GM12878 (cell line): ENCODE results near the gene CAVIN2. TPM values are rescaled to one million over a fixed set of nuclear protein-coding genes. Genes with fewer than 3 reads are reported as not detected.

Source experiments
- ATAC-seq: fragments of 200-7000 bp; cut with Tn5 transposase; 3 replicates; pipeline ENCODE4 v1.9.1; 2020; ENCODE audit warnings: mild to moderate bottlenecking, moderate library complexity
- BruUV-seq: library from RNA; stranded (reverse); fragments of 400-500 nt; replicated peaks from 2 replicates; lab custom pipeline; 2021; lab: Mats Ljungman, UMichigan
- CTCF ChIA-PET: fragments of 300-600 bp; sonication (Branson Sonifier 250); formaldehyde crosslinking; extraction: SDS; loops from one replicate; lab custom pipeline; 2021; ENCODE audit warnings: inconsistent platforms; lab: Yijun Ruan, JAX
- POLR2A ChIA-PET: fragments of 350-600 bp; formaldehyde crosslinking; extraction: SDS; loops from one replicate; lab custom pipeline; 2021; ENCODE audit warnings: inconsistent platforms; lab: Charles Lee
- RAD21 ChIA-PET: fragments of 300-600 bp; sonication (Branson Sonifier 250); formaldehyde crosslinking; loops from one replicate; lab custom pipeline; 2023; ENCODE audit warnings: antibody characterized with exemption; ENCODE audit not compliant: unreplicated experiment; lab: Charles Lee
- SMC1A ChIA-PET: fragments of 300-600 bp; sonication (Branson Sonifier 250); formaldehyde crosslinking; loops from one replicate; lab custom pipeline; 2023; ENCODE audit not compliant: unreplicated experiment, uncharacterized antibody; lab: Charles Lee
- DNase-seq: peaks from one replicate; pipeline ENCODE4 v3.0.0-alpha.2; 2011; ENCODE audit warnings: low read depth, low spot score
- FAIRE-seq: peaks from 3 replicates; lab custom pipeline; 2011; peaks lifted over from hg19 to GRCh38; lab: Jason Lieb, UNC
- H2AFZ ChIP-seq: 2 replicates; pipeline ENCODE4 v1.6.0; 2011; ENCODE audit warnings: low read depth, low read length, control low read depth; ENCODE audit not compliant: control insufficient read depth
- H3K27ac ChIP-seq: 2 replicates; pipeline ENCODE4 v1.5.1; 2011; ENCODE audit warnings: control low read depth; ENCODE audit not compliant: control insufficient read depth, insufficient read depth
- H3K27me3 ChIP-seq, 2 experiments: replicated peaks in 1 of 2; 2 replicates each; pipeline versions ENCODE4 v1.6.0 to v1.6.1; 2011; ENCODE audit warnings: low read length in 1 of 2; ENCODE audit not compliant: control insufficient read depth in 2 of 2, insufficient read depth in 2 of 2
- H3K36me3 ChIP-seq, 2 experiments: 2 replicates each; pipeline ENCODE4 v1.5.1; 2011; ENCODE audit warnings: low read length in 1 of 2; ENCODE audit not compliant: control insufficient read depth in 2 of 2, insufficient read depth in 2 of 2
- H3K4me1 ChIP-seq: 2 replicates; pipeline ENCODE4 v1.6.1; 2011; ENCODE audit warnings: mild to moderate bottlenecking, low read length, moderate library complexity, mixed read lengths; ENCODE audit not compliant: control insufficient read depth, insufficient read depth
- H3K4me2 ChIP-seq: 2 replicates; pipeline ENCODE4 v1.6.0; 2011; ENCODE audit warnings: control low read depth; ENCODE audit not compliant: control insufficient read depth, insufficient read depth
- H3K4me3 ChIP-seq: fragments of 200-600 bp; sonication (generic); 2 replicates; pipeline ENCODE4 v1.5.1; 2016
- H3K79me2 ChIP-seq: 2 replicates; pipeline ENCODE4 v1.6.0; 2011; ENCODE audit warnings: low read length; ENCODE audit not compliant: control insufficient read depth, insufficient read depth
- H3K9ac ChIP-seq: 2 replicates; pipeline ENCODE4 v1.8.0; 2011; ENCODE audit warnings: low read length, control low read depth, mixed read lengths; ENCODE audit not compliant: control insufficient read depth, insufficient read depth
- H3K9me3 ChIP-seq: replicated peaks from 3 replicates; pipeline ENCODE4 v1.5.1; 2011; ENCODE audit warnings: mild to moderate bottlenecking, low read length; ENCODE audit not compliant: control insufficient read depth, insufficient read depth
- H4K20me1 ChIP-seq: 2 replicates; pipeline ENCODE4 v1.6.0; 2011; ENCODE audit not compliant: control insufficient read depth, insufficient read depth
- HDAC6 ChIP-seq: fragments of 200-600 bp; sonication (generic); IDR thresholded peaks from one replicate; pipeline ENCODE4 v1.8.0; 2017; ENCODE audit warnings: antibody characterized with exemption; ENCODE audit not compliant: unreplicated experiment
- JUND ChIP-seq: IDR thresholded peaks from 2 replicates; pipeline ENCODE4 v1.6.1; 2012; ENCODE audit warnings: low read depth, mild to moderate bottlenecking, low read length, improper control_type of control experiment, moderate library complexity
- NR2C1 ChIP-seq: fragments of 450-650 bp; IDR thresholded peaks from 2 replicates; pipeline ENCODE4 v1.6.1; 2017; ENCODE audit warnings: antibody characterized with exemption, mild to moderate bottlenecking, moderate library complexity
- ZNF217 ChIP-seq: fragments of 450-650 bp; IDR thresholded peaks from 2 replicates; pipeline ENCODE4 v1.6.1; 2017; ENCODE audit warnings: antibody characterized with exemption, mild to moderate bottlenecking
- WGBS: methylation state at CpG from one replicate; pipeline ENCODE4 v1.1.6; 2016; ENCODE audit warnings: low lambda C conversion rate; ENCODE audit not compliant: insufficient replicate concordance, insufficient coverage; ENCODE audit errors: missing lambda C conversion rate; 5-methylcytosine and 5-hydroxymethylcytosine counted together
- in situ Hi-C: fragments of 300-500 bp; cut with MboI; formaldehyde crosslinking; loops from 9 replicates; pipeline ENCODE4 v1.14.3; 2018; ENCODE audit warnings: mixed read lengths
- intact Hi-C: fragments of 100-400 bp; cut with micrococcal nuclease; formaldehyde crosslinking; loops from one replicate; pipeline ENCODE4 v1.14.2; 2022; ENCODE audit not compliant: unreplicated experiment
- polyA plus RNA-seq, 11 experiments: library from polyadenylated mRNA; depleted of rRNA in 4 of 11; unstranded in 6 of 11; stranded (reverse) in 5 of 11; fragments of >200 nt; fragmentation: Nextera tagmentation in 4 of 11; fragmentation: Illumina TruSeq in 1 of 11; extraction: Ambion mirVana in 4 of 11; extraction: Trizol in 1 of 11; gene quantifications; 1 replicate in 1 of 11; 2 replicates in 10 of 11; pipeline versions ENCODE4 v1.2.1 to v1.2.3, GENCODE V29; 2011 to 2016; ENCODE audit warnings: inconsistent platforms in 2 of 11, missing spikeins in 2 of 11, low read depth in 1 of 11
- total RNA-seq, 4 experiments: library from RNA; depleted of rRNA in 3 of 4; stranded (reverse); fragments of >200 nt in 3 of 4; fragmentation: Illumina TruSeq in 1 of 4; extraction: Trizol in 1 of 4; gene quantifications; 2 replicates each; pipeline versions ENCODE4 v1.2.1 to v1.2.3, GENCODE V29; 2013 to 2021
- TF ChIP-seq, protein P1 (sequence below): fragments of 450-650 bp; IDR thresholded peaks from 2 replicates; pipeline ENCODE4 v1.6.1; 2016; ENCODE audit warnings: mild to moderate bottlenecking, moderate library complexity, borderline replicate concordance
- TF ChIP-seq, protein P2 (sequence below): fragments of 450-650 bp; IDR thresholded peaks from 2 replicates; pipeline ENCODE4 v1.6.1; 2017; ENCODE audit warnings: mild to moderate bottlenecking, low read depth, inconsistent platforms; ENCODE audit not compliant: poor library complexity, severe bottlenecking
- TF ChIP-seq, protein P3 (sequence below): IDR thresholded peaks from 2 replicates; pipeline ENCODE4 v1.6.1; 2012; ENCODE audit warnings: low read depth, low read length, improper control_type of control experiment

Gene CAVIN2
- total and polyA plus RNA-seq, 10 of the 15 experiments (the other 5 are each of a cell fraction or from before 2014, with no cell fraction given) = not detected

DNA sequence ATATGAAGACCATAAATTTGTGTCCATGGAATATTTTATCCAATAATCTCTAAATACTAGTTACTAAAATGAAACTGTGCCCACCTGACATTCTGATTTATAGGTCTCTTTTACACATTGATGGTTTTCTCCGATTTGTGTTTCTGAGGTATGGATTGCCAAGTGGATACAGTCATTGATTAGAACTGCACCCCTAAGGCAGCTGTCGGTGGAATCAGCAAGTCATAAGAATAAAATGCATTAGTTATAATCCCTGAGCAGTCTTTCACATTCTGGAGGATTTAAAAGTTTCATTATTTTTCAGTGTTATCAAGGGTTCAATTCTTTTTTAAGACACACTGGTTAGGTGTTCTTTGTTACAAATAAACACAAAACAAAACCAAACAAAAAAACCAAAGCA, 6.0 kb downstream of the CAVIN2 start:
- no peak overlapping the region for H3K4me3 ChIP-seq
- intact Hi-C loops = loop anchor here (2.0 kb wide), 1 partner anchor 26 kb away; no protein-coding TSS in a partner anchor
- RAD21 ChIA-PET = interaction anchor here (1.1 to 1.9 kb wide), 3 partner anchors 28 to 322 kb away, joined by 3 to 7 read pairs (median 6); no protein-coding TSS in a partner anchor
- 25% methylated on average over 2 of the region's 2 CpGs for WGBS
- BruUV-seq = no TSS peak
- in situ Hi-C loops = no loop called here
- POLR2A ChIA-PET = no interaction called here
- CTCF ChIA-PET = interaction anchor here (1.4 to 2.8 kb wide), 4 partner anchors 28 to 322 kb away, joined by 3 to 11 read pairs (median 8); no protein-coding TSS in a partner anchor
- ATAC-seq (no peak), DNase-seq (no peak), FAIRE-seq (no peak)
- no peak overlapping the region for H3K4me2 ChIP-seq
- no peak overlapping the region for H3K9ac ChIP-seq
- no peaks in the 10 kb centered on the region for H3K36me3 ChIP-seq
- TF ChIP-seq, protein P1, sequence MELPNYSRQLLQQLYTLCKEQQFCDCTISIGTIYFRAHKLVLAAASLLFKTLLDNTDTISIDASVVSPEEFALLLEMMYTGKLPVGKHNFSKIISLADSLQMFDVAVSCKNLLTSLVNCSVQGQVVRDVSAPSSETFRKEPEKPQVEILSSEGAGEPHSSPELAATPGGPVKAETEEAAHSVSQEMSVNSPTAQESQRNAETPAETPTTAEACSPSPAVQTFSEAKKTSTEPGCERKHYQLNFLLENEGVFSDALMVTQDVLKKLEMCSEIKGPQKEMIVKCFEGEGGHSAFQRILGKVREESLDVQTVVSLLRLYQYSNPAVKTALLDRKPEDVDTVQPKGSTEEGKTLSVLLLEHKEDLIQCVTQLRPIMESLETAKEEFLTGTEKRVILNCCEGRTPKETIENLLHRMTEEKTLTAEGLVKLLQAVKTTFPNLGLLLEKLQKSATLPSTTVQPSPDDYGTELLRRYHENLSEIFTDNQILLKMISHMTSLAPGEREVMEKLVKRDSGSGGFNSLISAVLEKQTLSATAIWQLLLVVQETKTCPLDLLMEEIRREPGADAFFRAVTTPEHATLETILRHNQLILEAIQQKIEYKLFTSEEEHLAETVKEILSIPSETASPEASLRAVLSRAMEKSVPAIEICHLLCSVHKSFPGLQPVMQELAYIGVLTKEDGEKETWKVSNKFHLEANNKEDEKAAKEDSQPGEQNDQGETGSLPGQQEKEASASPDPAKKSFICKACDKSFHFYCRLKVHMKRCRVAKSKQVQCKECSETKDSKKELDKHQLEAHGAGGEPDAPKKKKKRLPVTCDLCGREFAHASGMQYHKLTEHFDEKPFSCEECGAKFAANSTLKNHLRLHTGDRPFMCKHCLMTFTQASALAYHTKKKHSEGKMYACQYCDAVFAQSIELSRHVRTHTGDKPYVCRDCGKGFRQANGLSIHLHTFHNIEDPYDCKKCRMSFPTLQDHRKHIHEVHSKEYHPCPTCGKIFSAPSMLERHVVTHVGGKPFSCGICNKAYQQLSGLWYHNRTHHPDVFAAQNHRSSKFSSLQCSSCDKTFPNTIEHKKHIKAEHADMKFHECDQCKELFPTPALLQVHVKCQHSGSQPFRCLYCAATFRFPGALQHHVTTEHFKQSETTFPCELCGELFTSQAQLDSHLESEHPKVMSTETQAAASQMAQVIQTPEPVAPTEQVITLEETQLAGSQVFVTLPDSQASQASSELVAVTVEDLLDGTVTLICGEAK = no peak
- TF ChIP-seq NR2C1 (no peak), HDAC6 (no peak), JUND (no peak), ZNF217 (no peak)
- TF ChIP-seq, protein P2, sequence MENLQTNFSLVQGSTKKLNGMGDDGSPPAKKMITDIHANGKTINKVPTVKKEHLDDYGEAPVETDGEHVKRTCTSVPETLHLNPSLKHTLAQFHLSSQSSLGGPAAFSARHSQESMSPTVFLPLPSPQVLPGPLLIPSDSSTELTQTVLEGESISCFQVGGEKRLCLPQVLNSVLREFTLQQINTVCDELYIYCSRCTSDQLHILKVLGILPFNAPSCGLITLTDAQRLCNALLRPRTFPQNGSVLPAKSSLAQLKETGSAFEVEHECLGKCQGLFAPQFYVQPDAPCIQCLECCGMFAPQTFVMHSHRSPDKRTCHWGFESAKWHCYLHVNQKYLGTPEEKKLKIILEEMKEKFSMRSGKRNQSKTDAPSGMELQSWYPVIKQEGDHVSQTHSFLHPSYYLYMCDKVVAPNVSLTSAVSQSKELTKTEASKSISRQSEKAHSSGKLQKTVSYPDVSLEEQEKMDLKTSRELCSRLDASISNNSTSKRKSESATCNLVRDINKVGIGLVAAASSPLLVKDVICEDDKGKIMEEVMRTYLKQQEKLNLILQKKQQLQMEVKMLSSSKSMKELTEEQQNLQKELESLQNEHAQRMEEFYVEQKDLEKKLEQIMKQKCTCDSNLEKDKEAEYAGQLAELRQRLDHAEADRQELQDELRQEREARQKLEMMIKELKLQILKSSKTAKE = no peak
- TF ChIP-seq, protein P3, sequence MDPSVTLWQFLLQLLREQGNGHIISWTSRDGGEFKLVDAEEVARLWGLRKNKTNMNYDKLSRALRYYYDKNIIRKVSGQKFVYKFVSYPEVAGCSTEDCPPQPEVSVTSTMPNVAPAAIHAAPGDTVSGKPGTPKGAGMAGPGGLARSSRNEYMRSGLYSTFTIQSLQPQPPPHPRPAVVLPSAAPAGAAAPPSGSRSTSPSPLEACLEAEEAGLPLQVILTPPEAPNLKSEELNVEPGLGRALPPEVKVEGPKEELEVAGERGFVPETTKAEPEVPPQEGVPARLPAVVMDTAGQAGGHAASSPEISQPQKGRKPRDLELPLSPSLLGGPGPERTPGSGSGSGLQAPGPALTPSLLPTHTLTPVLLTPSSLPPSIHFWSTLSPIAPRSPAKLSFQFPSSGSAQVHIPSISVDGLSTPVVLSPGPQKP = no peak
- SMC1A ChIA-PET = interaction anchor here (1.0 to 2.0 kb wide), 3 partner anchors 10 to 322 kb away, joined by 5 to 12 read pairs (median 5); no protein-coding TSS in a partner anchor
- no peaks in the 10 kb centered on the region; the same call in 2 of the 3 replicates for H3K9me3 ChIP-seq
- no peak overlapping the region for H3K27ac ChIP-seq
- no peaks in the 10 kb centered on the region for H4K20me1 ChIP-seq
- H2AFZ ChIP-seq = no peak overlapping the region
- peaks cover 0 to 6% of the 10 kb centered on the region in 2 experiments; a peak in 3 of 4 replicates for H3K27me3 ChIP-seq
- no peaks in the 10 kb centered on the region for H3K79me2 ChIP-seq
- no peaks in the 10 kb centered on the region for H3K4me1 ChIP-seq
